ENCODE measurements around the gene PROK1. TPM values are rescaled to one million over a fixed set of nuclear protein-coding genes. Genes with fewer than 3 reads are reported as not detected.
A peak's percentile ranks its signal among the peaks of the same experiment; 100 is the strongest.
"Not testable (repeated sequence)": the region's sequence is repeated elsewhere in the genome, so short reads cannot be mapped to it uniquely, and the experiment has no call there.

PROK1 gene
- total and polyA plus RNA-seq, 10 of the 15 experiments (the other 5 are each of a cell fraction or from before 2014, with no cell fraction given) = not detected

- no peaks in the 10 kb centered on the region for H3K9me3 ChIP-seq (replicated peaks; ENCODE audit: control insufficient read depth, insufficient read depth, low read length)
- WGBS (ENCODE audit: insufficient coverage, insufficient replicate concordance, low lambda C conversion rate, missing lambda C conversion rate) = 0% methylated on average over 4 of the region's 4 CpGs
- peak; percentile 47 for FAIRE-seq
- no peaks in the 10 kb centered on the region for H3K36me3 ChIP-seq (ENCODE audit: control insufficient read depth in 2 of 2, insufficient read depth in 2 of 2, low read length in 1 of 2)
- BruUV-seq (replicated peaks) = no TSS peak
- TF ChIP-seq YY1 (IDR thresholded peaks at IDR 0.05; ENCODE audit: low read depth, low read length) (peak; percentile 49; the same call in 1 of the 2 replicates), RELA (IDR thresholded peaks at IDR 0.05; ENCODE audit: borderline replicate concordance, partially characterized antibody) (no peak), NRF1 (conservative IDR thresholded peaks at IDR 0.05; ENCODE audit: low read depth, low read length) (no peak), BHLHE40 (IDR thresholded peaks at IDR 0.05; ENCODE audit: borderline replicate concordance in 1 of 2, low read depth in 2 of 2, low read length in 1 of 2) (peak in 1 of 2 experiments; percentile 48; a peak in 1 of 4 replicates), SMC3 (IDR thresholded peaks at IDR 0.05; ENCODE audit: borderline replicate concordance, low read length) (peak; percentile 84), RUNX3 (IDR thresholded peaks at IDR 0.05; ENCODE audit: low read length) (peak; percentile 27; the same call in 1 of the 2 replicates), SMARCA5 (IDR thresholded peaks at IDR 0.05) (peak; percentile 56; the same call in 1 of the 2 replicates), RB1 (IDR thresholded peaks at IDR 0.05; ENCODE audit: borderline replicate concordance) (peak; percentile 29; the same call in 1 of the 2 replicates), RAD21 (IDR thresholded peaks at IDR 0.05; ENCODE audit: insufficient read depth, low read depth, low read length) (peak; percentile 86)
- TF ChIP-seq, protein P1, sequence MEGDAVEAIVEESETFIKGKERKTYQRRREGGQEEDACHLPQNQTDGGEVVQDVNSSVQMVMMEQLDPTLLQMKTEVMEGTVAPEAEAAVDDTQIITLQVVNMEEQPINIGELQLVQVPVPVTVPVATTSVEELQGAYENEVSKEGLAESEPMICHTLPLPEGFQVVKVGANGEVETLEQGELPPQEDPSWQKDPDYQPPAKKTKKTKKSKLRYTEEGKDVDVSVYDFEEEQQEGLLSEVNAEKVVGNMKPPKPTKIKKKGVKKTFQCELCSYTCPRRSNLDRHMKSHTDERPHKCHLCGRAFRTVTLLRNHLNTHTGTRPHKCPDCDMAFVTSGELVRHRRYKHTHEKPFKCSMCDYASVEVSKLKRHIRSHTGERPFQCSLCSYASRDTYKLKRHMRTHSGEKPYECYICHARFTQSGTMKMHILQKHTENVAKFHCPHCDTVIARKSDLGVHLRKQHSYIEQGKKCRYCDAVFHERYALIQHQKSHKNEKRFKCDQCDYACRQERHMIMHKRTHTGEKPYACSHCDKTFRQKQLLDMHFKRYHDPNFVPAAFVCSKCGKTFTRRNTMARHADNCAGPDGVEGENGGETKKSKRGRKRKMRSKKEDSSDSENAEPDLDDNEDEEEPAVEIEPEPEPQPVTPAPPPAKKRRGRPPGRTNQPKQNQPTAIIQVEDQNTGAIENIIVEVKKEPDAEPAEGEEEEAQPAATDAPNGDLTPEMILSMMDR (IDR thresholded peaks at IDR 0.05 in 2 of 3, conservative IDR thresholded peaks at IDR 0.05 in 1 of 3; ENCODE audit: control insufficient read depth in 2 of 3, extremely low read depth in 1 of 3, insufficient read depth in 1 of 3, low read depth in 3 of 3, low read length in 3 of 3) = peak; percentile 80 to 83 (median 83)
- POLR2A ChIA-PET = interaction anchor here (0.6 to 2.1 kb wide), 3 partner anchors 70 to 76 kb away, joined by 3 to 9 read pairs (median 4); partner anchors contain the start of gene RBM15
- peaks cover 0 to 2% of the 10 kb centered on the region in 2 experiments; a peak in 2 of 4 replicates for H3K27me3 ChIP-seq (replicated peaks in 1 of 2; ENCODE audit: control insufficient read depth in 2 of 2, insufficient read depth in 2 of 2, low read length in 1 of 2)
- intact Hi-C loops (cut with micrococcal nuclease; ENCODE audit: unreplicated experiment) = loop anchor here (1.0 to 10.0 kb wide), 4 partner anchors 48 to 372 kb away; no protein-coding TSS in a partner anchor
- peaks cover 6% of the 10 kb centered on the region for H3K79me2 ChIP-seq (ENCODE audit: control insufficient read depth, insufficient read depth, low read length)
- 0 out of 2 replicates have a peak overlapping the region, but pooled peaks have one; percentile 33 for H3K4me2 ChIP-seq (ENCODE audit: control insufficient read depth, insufficient read depth)
- no peak overlapping the region for H3K4me3 ChIP-seq
- CTCF ChIA-PET = interaction anchor here (0.7 to 9.5 kb wide), 31 partner anchors 10 to 358 kb away, joined by 3 to 146 read pairs (median 4); partner anchors contain the start of genes KCNC4 and RBM15
- RAD21 ChIA-PET (ENCODE audit: unreplicated experiment) = interaction anchor here (0.6 to 3.5 kb wide), 11 partner anchors 27 to 353 kb away, joined by 3 to 28 read pairs (median 5); partner anchors contain the start of gene RBM15
- no peak overlapping the region for H3K27ac ChIP-seq (ENCODE audit: control insufficient read depth, insufficient read depth)
- ATAC-seq = peak; percentile 88
- H2AFZ ChIP-seq (ENCODE audit: control insufficient read depth, low read depth, low read length) = peak overlapping the region; percentile 58
- peaks cover 6% of the 10 kb centered on the region for H3K4me1 ChIP-seq (ENCODE audit: control insufficient read depth, insufficient read depth, low read length)
- H4K20me1 ChIP-seq (ENCODE audit: control insufficient read depth, insufficient read depth) = no peaks in the 10 kb centered on the region
- no peak overlapping the region for H3K9ac ChIP-seq (ENCODE audit: control insufficient read depth, insufficient read depth, low read length)
- DNase-seq (ENCODE audit: low read depth, low spot score) = peak; percentile 24
- in situ Hi-C loops (cut with MboI) = no loop called here
- SMC1A ChIA-PET (ENCODE audit: uncharacterized antibody, unreplicated experiment) = interaction anchor here (0.8 to 6.5 kb wide), 17 partner anchors 20 to 383 kb away, joined by 3 to 61 read pairs (median 4); partner anchors contain the start of gene RBM15
Measured at GRCh38 chr1:110412576-110412975, 38.4 kb upstream of the PROK1 start.

DNA sequence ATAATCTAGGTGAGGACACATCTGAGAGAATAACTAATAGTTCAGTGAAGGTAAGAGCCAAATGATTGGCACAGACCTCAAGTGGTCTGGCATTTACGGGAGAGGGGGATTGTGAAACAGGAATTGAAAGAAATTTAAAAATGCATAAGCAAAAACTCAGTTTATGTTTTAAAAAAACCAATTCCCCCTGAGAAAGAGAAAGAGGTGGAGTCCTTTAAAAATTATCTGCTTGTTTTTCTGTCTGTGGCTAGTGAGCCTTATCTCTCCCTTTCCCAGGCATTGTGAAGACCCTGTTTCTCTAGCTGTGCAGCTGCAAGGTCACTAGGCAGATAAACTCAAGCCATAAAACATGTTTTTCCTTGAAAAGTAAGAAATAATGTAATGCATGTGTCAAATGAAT lies 37.9 kb upstream of the PROK1 start:
- intact Hi-C loops (cut with micrococcal nuclease; ENCODE audit: unreplicated experiment) = loop anchor here (2.0 to 10.0 kb wide), 2 partner anchors 210 to 372 kb away; no protein-coding TSS in a partner anchor
- Histone ChIP-seq H3K4me2 (ENCODE audit: control insufficient read depth, insufficient read depth) (0 out of 2 replicates have a peak overlapping the region, but pooled peaks have one; percentile 33), H2AFZ (ENCODE audit: control insufficient read depth, low read depth, low read length) (peak overlapping the region; percentile 55; the same call in 1 of the 2 replicates)
- in situ Hi-C loops (cut with MboI); H3K9ac ChIP-seq (ENCODE audit: control insufficient read depth, insufficient read depth, low read length); H3K4me3 ChIP-seq; BruUV-seq (replicated peaks); ATAC-seq; H3K4me1 ChIP-seq (ENCODE audit: control insufficient read depth, insufficient read depth, low read length); H3K36me3 ChIP-seq (ENCODE audit: control insufficient read depth in 2 of 2, insufficient read depth in 2 of 2, low read length in 1 of 2); FAIRE-seq; H3K9me3 ChIP-seq (replicated peaks; ENCODE audit: control insufficient read depth, insufficient read depth, low read length); DNase-seq (ENCODE audit: low read depth, low spot score); H3K27ac ChIP-seq (ENCODE audit: control insufficient read depth, insufficient read depth); H3K27me3 ChIP-seq (replicated peaks in 1 of 2; ENCODE audit: control insufficient read depth in 2 of 2, insufficient read depth in 2 of 2, low read length in 1 of 2); H3K79me2 ChIP-seq (ENCODE audit: control insufficient read depth, insufficient read depth, low read length); H4K20me1 ChIP-seq (ENCODE audit: control insufficient read depth, insufficient read depth): not testable (repeated sequence)
- 14% methylated on average over 1 of the region's 1 CpG for WGBS (ENCODE audit: insufficient coverage, insufficient replicate concordance, low lambda C conversion rate, missing lambda C conversion rate)
- RAD21 ChIA-PET (ENCODE audit: unreplicated experiment) = interaction anchor here (0.6 to 3.5 kb wide), 10 partner anchors 26 to 353 kb away, joined by 3 to 28 read pairs (median 4); no protein-coding TSS in a partner anchor
- SMC1A ChIA-PET (ENCODE audit: uncharacterized antibody, unreplicated experiment) = interaction anchor here (0.8 to 6.5 kb wide), 15 partner anchors 21 to 383 kb away, joined by 3 to 61 read pairs (median 4); partner anchors contain the start of gene RBM15
- POLR2A ChIA-PET = interaction anchor here (0.6 to 2.1 kb wide), 3 partner anchors 70 to 76 kb away, joined by 3 to 9 read pairs (median 4); partner anchors contain the start of gene RBM15
- CTCF ChIA-PET = interaction anchor here (0.7 to 9.5 kb wide), 24 partner anchors 9 to 358 kb away, joined by 3 to 146 read pairs (median 5); partner anchors contain the start of genes KCNC4 and RBM15
